Thoracic aorta (tissue), 2 donors: ENCODE measurements around the gene TVP23A. TPM values are rescaled to one million over a fixed set of nuclear protein-coding genes. Genes with fewer than 3 reads are reported as not detected.

ENCODE experiments used
- ATAC-seq: fragments of 150-250 bp; one replicate; pipeline ENCODE4 v1.8.0; 2017; ENCODE audit warnings: low read depth; ENCODE audit not compliant: insufficient number of reproducible peaks, low FRiP score
- DNase-seq: peaks from one replicate; pipeline ENCODE4 v3.0.0-alpha.2; 2020; ENCODE audit warnings: low spot score
- H3K27ac ChIP-seq, 2 donors: fragments of 200-600 bp; sonication (generic); 1 replicate in 1 of 2; 2 replicates in 1 of 2; pipeline ENCODE4 v1.5.1; 2016; ENCODE audit warnings: mild to moderate bottlenecking in 2 of 2, moderate library complexity in 2 of 2
- H3K27me3 ChIP-seq: fragments of 200-600 bp; sonication (generic); replicated peaks from 2 replicates; pipeline ENCODE4 v1.6.0; 2016; ENCODE audit warnings: mild to moderate bottlenecking; ENCODE audit not compliant: insufficient read depth
- H3K36me3 ChIP-seq: fragments of 200-600 bp; sonication (generic); one replicate; pipeline ENCODE4 v1.5.1; 2016
- H3K4me1 ChIP-seq, 2 donors: fragments of 200-600 bp; sonication (generic); 1 replicate in 1 of 2; 2 replicates in 1 of 2; pipeline versions ENCODE4 v1.5.1 to v1.6.0; 2016; ENCODE audit warnings: low read depth in 2 of 2, mild to moderate bottlenecking in 1 of 2; ENCODE audit not compliant: control insufficient read depth in 1 of 2
- H3K4me3 ChIP-seq: fragments of 200-600 bp; sonication (generic); 2 replicates; pipeline ENCODE4 v1.5.1; 2016; ENCODE audit warnings: mild to moderate bottlenecking
- H3K9me3 ChIP-seq: fragments of 200-600 bp; sonication (generic); 2 replicates; pipeline ENCODE4 v1.5.1; 2016
- total RNA-seq, 2 donors: library from RNA; depleted of rRNA; stranded (reverse); fragments of >200 nt; gene quantifications; one replicate each; pipeline versions ENCODE4 v1.1.0 to v1.2.3, GENCODE V29; 2016
- TF ChIP-seq, protein P1 (sequence below): fragments of 200-600 bp; sonication (generic); IDR thresholded peaks from one replicate; pipeline ENCODE4 v1.5.1; 2019; ENCODE audit warnings: antibody characterized with exemption

Gene TVP23A
- total RNA-seq, 2 donors from 2014 or later, result 1.1 to 1.5 TPM

- H3K27me3 ChIP-seq, result no peaks in the 10 kb centered on the region
- DNase-seq, result peak; percentile 25
- TF ChIP-seq, protein P1, sequence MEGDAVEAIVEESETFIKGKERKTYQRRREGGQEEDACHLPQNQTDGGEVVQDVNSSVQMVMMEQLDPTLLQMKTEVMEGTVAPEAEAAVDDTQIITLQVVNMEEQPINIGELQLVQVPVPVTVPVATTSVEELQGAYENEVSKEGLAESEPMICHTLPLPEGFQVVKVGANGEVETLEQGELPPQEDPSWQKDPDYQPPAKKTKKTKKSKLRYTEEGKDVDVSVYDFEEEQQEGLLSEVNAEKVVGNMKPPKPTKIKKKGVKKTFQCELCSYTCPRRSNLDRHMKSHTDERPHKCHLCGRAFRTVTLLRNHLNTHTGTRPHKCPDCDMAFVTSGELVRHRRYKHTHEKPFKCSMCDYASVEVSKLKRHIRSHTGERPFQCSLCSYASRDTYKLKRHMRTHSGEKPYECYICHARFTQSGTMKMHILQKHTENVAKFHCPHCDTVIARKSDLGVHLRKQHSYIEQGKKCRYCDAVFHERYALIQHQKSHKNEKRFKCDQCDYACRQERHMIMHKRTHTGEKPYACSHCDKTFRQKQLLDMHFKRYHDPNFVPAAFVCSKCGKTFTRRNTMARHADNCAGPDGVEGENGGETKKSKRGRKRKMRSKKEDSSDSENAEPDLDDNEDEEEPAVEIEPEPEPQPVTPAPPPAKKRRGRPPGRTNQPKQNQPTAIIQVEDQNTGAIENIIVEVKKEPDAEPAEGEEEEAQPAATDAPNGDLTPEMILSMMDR, result no peak
Measured at GRCh38 chr16:10862438-10862837, 43.8 kb upstream of the TVP23A start.

DNA sequence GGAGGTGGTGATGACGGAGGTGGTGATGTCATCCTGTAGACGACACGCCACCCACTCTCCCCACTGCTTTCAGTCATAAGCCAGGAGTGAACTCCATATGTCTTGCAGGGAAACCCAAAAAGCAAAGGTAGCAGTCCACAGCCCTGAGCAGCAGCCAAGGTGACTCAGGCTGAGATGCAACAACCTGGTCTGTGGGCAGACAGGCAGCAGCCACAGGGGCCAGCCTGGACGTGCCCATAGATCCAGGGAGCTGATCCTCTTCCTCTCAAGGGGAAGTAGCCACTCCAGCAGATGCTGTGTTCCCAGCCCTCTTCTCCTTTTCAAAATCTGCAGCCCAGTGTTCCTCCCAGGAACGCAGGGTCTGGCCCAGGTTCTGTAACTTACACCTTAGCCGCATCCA lies 41.1 kb upstream of the TVP23A start:
- no peak for ATAC-seq
- H3K27ac ChIP-seq, result no peak overlapping the region
- H3K9me3 ChIP-seq, result no peaks in the 10 kb centered on the region
- DNase-seq, result no peak
- TF ChIP-seq, protein P1, result no peak
- no peaks in the 10 kb centered on the region for H3K4me1 ChIP-seq
- H3K27me3 ChIP-seq, result no peaks in the 10 kb centered on the region
- no peak overlapping the region for H3K4me3 ChIP-seq
- H3K36me3 ChIP-seq, result no peaks in the 10 kb centered on the region

More at GRCh38 chr16:10862438-10862837, 43.8 kb upstream of the TVP23A start:
- Histone ChIP-seq H3K4me1 (no peaks in the 10 kb centered on the region), H3K4me3 (no peak overlapping the region), H3K9me3 (no peaks in the 10 kb centered on the region), H3K36me3 (no peaks in the 10 kb centered on the region), H3K27ac (no peak overlapping the region)
- peak; percentile 71 for ATAC-seq

- Histone ChIP-seq H3K4me3 (no peak overlapping the region), H3K27ac (no peak overlapping the region), H3K27me3 (no peaks in the 10 kb centered on the region), H3K9me3 (no peaks in the 10 kb centered on the region), H3K4me1 (no peaks in the 10 kb centered on the region), H3K36me3 (no peaks in the 10 kb centered on the region)
- no peak for ATAC-seq
- DNase-seq, result no peak
- TF ChIP-seq, protein P1, result no peak
Measured at GRCh38 chr16:10859020-10859419, 40.4 kb upstream of the TVP23A start.

DNA sequence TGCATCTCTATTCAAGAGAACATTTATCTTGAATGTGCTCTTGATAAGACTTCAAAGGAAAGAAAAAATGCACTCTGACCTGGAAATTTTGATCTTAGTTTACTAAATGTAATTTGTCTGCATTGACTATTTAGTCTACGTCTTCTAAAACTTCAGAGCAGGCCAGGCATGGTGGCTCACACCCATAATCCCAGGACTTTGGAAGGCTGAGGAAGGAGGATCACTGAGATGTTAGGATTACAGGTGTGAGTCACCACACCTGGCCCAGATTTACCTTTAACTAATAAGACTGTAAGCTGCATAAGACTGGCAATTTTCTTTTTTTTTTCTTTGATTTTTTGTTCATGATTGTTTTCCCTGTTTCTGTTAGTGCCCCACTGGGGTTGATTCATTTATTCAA lies 39.6 kb upstream of the TVP23A start:
- no peak overlapping the region for H3K27ac ChIP-seq
- H3K27me3 ChIP-seq, result no peaks in the 10 kb centered on the region
- H3K4me1 ChIP-seq, result no peaks in the 10 kb centered on the region
- ATAC-seq (no peak), DNase-seq (no peak)
- no peak overlapping the region for H3K4me3 ChIP-seq
- no peaks in the 10 kb centered on the region for H3K9me3 ChIP-seq
- TF ChIP-seq, protein P1, result no peak
- H3K36me3 ChIP-seq, result no peaks in the 10 kb centered on the region

DNA sequence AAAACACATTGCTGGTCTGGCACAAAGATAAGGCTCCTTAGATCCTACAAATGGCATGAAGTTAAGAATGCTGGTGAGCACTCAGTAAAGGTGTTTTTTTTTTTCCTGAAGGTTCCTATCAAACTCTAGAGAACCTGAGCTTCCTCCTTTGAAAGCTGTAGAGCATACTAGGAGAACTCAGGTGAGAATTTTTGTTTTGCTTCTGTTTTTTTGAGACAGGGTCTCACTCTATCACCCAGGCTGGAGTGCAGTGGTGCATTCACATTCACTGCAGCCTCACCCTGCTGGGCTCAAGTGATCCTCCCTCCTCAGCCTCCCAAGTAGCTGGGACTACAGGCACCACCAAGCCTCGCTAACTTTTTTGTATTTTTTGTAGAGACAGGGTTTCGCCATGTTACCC lies 37.4 kb upstream of the TVP23A start:
- no peak overlapping the region for H3K4me3 ChIP-seq
- no peak overlapping the region for H3K27ac ChIP-seq
- H3K27me3 ChIP-seq, result no peaks in the 10 kb centered on the region
- H3K4me1 ChIP-seq, result no peaks in the 10 kb centered on the region
- DNase-seq (no peak), ATAC-seq (no peak)
- no peaks in the 10 kb centered on the region for H3K9me3 ChIP-seq
- H3K36me3 ChIP-seq, result no peaks in the 10 kb centered on the region
- TF ChIP-seq, protein P1, result no peak
